Measurements from ENCODE around the gene ADAMTS3. TPM values are rescaled to one million over a fixed set of nuclear protein-coding genes. Genes with fewer than 3 reads are reported as not detected.

Gene ADAMTS3
- total RNA-seq, 1 donor from 2014 or later = 15.9 TPM

- no peak for DNase-seq (ENCODE audit: low read depth)
These were observed 158.9 kb downstream of the ADAMTS3 start for GRCh38 chr4:72410158-72410557.

- DNase-seq (ENCODE audit: low read depth) = no peak
These were observed 160.5 kb downstream of the ADAMTS3 start for GRCh38 chr4:72408568-72408967.

GRCh38 chr4:72405417-72405816 is 163.6 kb downstream of the ADAMTS3 start:
- DNase-seq (ENCODE audit: low read depth) = no peak

- peak; percentile 51 for DNase-seq (ENCODE audit: low read depth)
These were observed 171.7 kb downstream of the ADAMTS3 start for GRCh38 chr4:72397314-72397713.

GRCh38 chr4:72394012-72394663 is 174.9 kb downstream of the ADAMTS3 start:
- peak; percentile 89 for DNase-seq (ENCODE audit: low read depth)

GRCh38 chr4:72391281-72391680 is 177.7 kb downstream of the ADAMTS3 start:
- peak; percentile 39 for DNase-seq (ENCODE audit: low read depth)

- DNase-seq (ENCODE audit: low read depth) = no peak
These were observed 178.6 kb downstream of the ADAMTS3 start for GRCh38 chr4:72390409-72390808.

GRCh38 chr4:72388521-72388920 is 180.5 kb downstream of the ADAMTS3 start:
- no peak for DNase-seq (ENCODE audit: low read depth)

GRCh38 chr4:72387959-72388358 is 181.1 kb downstream of the ADAMTS3 start:
- DNase-seq (ENCODE audit: low read depth) = no peak

- DNase-seq (ENCODE audit: low read depth) = no peak
These were observed 185.6 kb downstream of the ADAMTS3 start for GRCh38 chr4:72383439-72383838.

- no peak for DNase-seq (ENCODE audit: low read depth)
These were observed 190.1 kb downstream of the ADAMTS3 start for GRCh38 chr4:72378901-72379300.

- DNase-seq (ENCODE audit: low read depth) = no peak
These were observed 191.4 kb downstream of the ADAMTS3 start for GRCh38 chr4:72377491-72378194.

GRCh38 chr4:72376901-72377300 is 192.1 kb downstream of the ADAMTS3 start:
- DNase-seq (ENCODE audit: low read depth) = no peak

- peak; percentile 48 for DNase-seq (ENCODE audit: low read depth)
These were observed 193.8 kb downstream of the ADAMTS3 start for GRCh38 chr4:72375073-72375736.

- no peak for DNase-seq (ENCODE audit: low read depth)
These were observed 194.9 kb downstream of the ADAMTS3 start for GRCh38 chr4:72374159-72374558.

- DNase-seq (ENCODE audit: low read depth) = peak; percentile 53
These were observed 202.4 kb downstream of the ADAMTS3 start for GRCh38 chr4:72366601-72367000.

- no peak for DNase-seq (ENCODE audit: low read depth)
These were observed 203.0 kb downstream of the ADAMTS3 start for GRCh38 chr4:72365981-72366380.

- peak; percentile 45 for DNase-seq (ENCODE audit: low read depth)
These were observed 204.0 kb downstream of the ADAMTS3 start for GRCh38 chr4:72365016-72365415.

GRCh38 chr4:72360075-72360474 is 208.9 kb downstream of the ADAMTS3 start:
- peak; percentile 6 for DNase-seq (ENCODE audit: low read depth)

- no peak for DNase-seq (ENCODE audit: low read depth)
These were observed 210.5 kb downstream of the ADAMTS3 start for GRCh38 chr4:72358483-72358882.

GRCh38 chr4:72357908-72358307 is 211.1 kb downstream of the ADAMTS3 start:
- DNase-seq (ENCODE audit: low read depth) = no peak

- DNase-seq (ENCODE audit: low read depth) = peak; percentile 45
These were observed 216.3 kb downstream of the ADAMTS3 start for GRCh38 chr4:72352711-72353110.

GRCh38 chr4:72351521-72351920 is 217.5 kb downstream of the ADAMTS3 start:
- DNase-seq (ENCODE audit: low read depth) = no peak

Data from renal cortical epithelial cell (primary cell).